GM18498 (cell line): ENCODE measurements around the gene TGOLN2.
"Not testable (repeated sequence)": the region's sequence is repeated elsewhere in the genome, so short reads cannot be mapped to it uniquely, and the experiment has no call there.

Experiments used
- ATAC-seq: cut with Tn5 transposase; IDR thresholded peaks from one replicate; pipeline ENCODE4 v1.9.1; 2021; ENCODE audit warnings: mild to moderate bottlenecking, moderate library complexity; ENCODE audit not compliant: unreplicated experiment

TGOLN2 gene

GRCh38 chr2:85340034-85340892, 12.5 kb upstream of the TGOLN2 start:
- ATAC-seq, result no peak

GRCh38 chr2:85334928-85335327, 7.1 kb upstream of the TGOLN2 start:
- no peak for ATAC-seq

GRCh38 chr2:85333877-85334276, 6.1 kb upstream of the TGOLN2 start:
- not testable (repeated sequence) for ATAC-seq

- no peak for ATAC-seq
These were observed 3.2 kb upstream of the TGOLN2 start for GRCh38 chr2:85330839-85331636.

- ATAC-seq, result not testable (repeated sequence)
These were observed 1.9 kb upstream of the TGOLN2 start for GRCh38 chr2:85329701-85330100.

GRCh38 chr2:85329181-85329651, 1.4 kb upstream of the TGOLN2 start:
- ATAC-seq, result no peak

GRCh38 chr2:85327160-85327821, 498 bp downstream of the TGOLN2 start:
- peak; percentile 37 for ATAC-seq

GRCh38 chr2:85326406-85327159, 1.2 kb downstream of the TGOLN2 start:
- ATAC-seq, result peak; percentile 42

GRCh38 chr2:85325466-85325811, 2.4 kb downstream of the TGOLN2 start:
- ATAC-seq, result no peak

GRCh38 chr2:85324639-85325465, 2.9 kb downstream of the TGOLN2 start:
- no peak for ATAC-seq

- ATAC-seq, result not testable (repeated sequence)
These were observed 3.8 kb downstream of the TGOLN2 start for GRCh38 chr2:85323988-85324367.

- ATAC-seq, result no peak
These were observed 4.3 kb downstream of the TGOLN2 start for GRCh38 chr2:85323351-85323987.

- ATAC-seq, result no peak
These were observed 8.0 kb downstream of the TGOLN2 start for GRCh38 chr2:85319796-85320195.

GRCh38 chr2:85318222-85319074, 9.3 kb downstream of the TGOLN2 start:
- peak; percentile 43 for ATAC-seq

GRCh38 chr2:85315921-85316320, 11.9 kb downstream of the TGOLN2 start:
- not testable (repeated sequence) for ATAC-seq

GRCh38 chr2:85314884-85315242, 12.9 kb downstream of the TGOLN2 start:
- no peak for ATAC-seq

GRCh38 chr2:85312404-85312803, 15.4 kb downstream of the TGOLN2 start:
- ATAC-seq, result no peak

- peak; percentile 47 for ATAC-seq
These were observed 17.5 kb downstream of the TGOLN2 start for GRCh38 chr2:85310330-85310729.
